ENCODE data around the gene ATP5F1B.

ATP5F1B gene

DNA sequence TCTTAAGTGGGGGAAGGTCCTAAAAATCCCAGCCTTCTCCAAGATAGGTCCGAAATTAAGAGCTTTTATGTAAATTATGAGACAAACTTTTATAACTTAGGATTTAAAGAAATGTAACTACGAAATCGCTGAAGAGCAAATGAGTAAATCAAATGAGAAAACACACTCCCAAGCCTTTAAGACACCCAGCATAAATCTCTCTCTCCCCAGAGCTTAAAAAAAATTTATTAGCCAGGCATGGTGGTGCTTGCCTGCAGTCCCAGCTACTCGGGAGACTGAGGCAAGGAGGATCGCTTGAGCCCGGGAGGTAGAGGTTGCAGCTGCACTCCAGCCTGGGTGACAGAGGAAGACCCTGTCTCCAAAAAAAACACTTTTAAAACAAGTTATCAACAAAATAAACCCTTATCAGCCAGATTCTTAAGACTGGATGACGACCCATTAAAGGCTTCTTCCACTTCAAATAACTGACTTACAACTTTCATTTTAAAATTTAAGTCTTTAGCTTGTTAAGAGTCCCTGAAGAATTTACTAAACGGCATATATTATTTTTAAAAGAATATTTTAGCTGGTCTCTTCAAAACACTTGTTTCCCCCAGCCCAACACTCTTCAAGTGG lies 39.1 kb upstream of the ATP5F1B start:
- peaks cover 53% of the 10 kb centered on the region for H3K36me3 ChIP-seq
- TF ChIP-seq, protein P1, sequence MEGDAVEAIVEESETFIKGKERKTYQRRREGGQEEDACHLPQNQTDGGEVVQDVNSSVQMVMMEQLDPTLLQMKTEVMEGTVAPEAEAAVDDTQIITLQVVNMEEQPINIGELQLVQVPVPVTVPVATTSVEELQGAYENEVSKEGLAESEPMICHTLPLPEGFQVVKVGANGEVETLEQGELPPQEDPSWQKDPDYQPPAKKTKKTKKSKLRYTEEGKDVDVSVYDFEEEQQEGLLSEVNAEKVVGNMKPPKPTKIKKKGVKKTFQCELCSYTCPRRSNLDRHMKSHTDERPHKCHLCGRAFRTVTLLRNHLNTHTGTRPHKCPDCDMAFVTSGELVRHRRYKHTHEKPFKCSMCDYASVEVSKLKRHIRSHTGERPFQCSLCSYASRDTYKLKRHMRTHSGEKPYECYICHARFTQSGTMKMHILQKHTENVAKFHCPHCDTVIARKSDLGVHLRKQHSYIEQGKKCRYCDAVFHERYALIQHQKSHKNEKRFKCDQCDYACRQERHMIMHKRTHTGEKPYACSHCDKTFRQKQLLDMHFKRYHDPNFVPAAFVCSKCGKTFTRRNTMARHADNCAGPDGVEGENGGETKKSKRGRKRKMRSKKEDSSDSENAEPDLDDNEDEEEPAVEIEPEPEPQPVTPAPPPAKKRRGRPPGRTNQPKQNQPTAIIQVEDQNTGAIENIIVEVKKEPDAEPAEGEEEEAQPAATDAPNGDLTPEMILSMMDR (IDR thresholded peaks at IDR 0.05; ENCODE audit: low read depth, low read length) = no peak
- DNase-seq = no peak
- H3K9me3 ChIP-seq (ENCODE audit: severe bottlenecking) = peaks cover 8% of the 10 kb centered on the region
- no peak overlapping the region for H3K27ac ChIP-seq
- H3K4me3 ChIP-seq (ENCODE audit: low read depth, low read length) = no peak overlapping the region
- no peaks in the 10 kb centered on the region for H3K27me3 ChIP-seq (ENCODE audit: insufficient read depth, low read depth, severe bottlenecking)

DNA sequence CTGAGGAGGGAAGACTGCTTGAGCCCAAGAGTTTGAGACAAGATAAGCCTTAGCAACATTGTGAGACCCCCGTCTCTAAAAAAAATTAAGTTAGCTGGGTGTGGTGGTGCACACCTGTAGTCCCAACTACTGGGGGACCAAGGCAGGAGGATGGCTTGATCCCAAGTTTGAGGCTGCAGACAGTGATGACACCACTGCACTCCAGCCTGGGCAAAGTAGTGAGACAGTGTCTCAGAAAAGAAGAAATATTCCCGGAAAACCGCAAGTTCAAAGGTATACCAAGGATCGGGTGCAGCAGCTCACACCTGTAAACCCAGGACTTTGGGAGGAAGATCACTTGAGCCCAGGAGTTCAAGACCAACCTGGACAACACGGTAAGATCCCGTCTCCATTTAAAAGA lies 36.5 kb upstream of the ATP5F1B start:
- H3K27ac ChIP-seq = no peak overlapping the region
- TF ChIP-seq, protein P1 (IDR thresholded peaks at IDR 0.05; ENCODE audit: low read depth, low read length) = no peak
- no peak for DNase-seq
- no peaks in the 10 kb centered on the region for H3K9me3 ChIP-seq (ENCODE audit: severe bottlenecking)
- no peaks in the 10 kb centered on the region for H3K27me3 ChIP-seq (ENCODE audit: insufficient read depth, low read depth, severe bottlenecking)
- no peak overlapping the region for H3K4me3 ChIP-seq (ENCODE audit: low read depth, low read length)
- peaks cover 65% of the 10 kb centered on the region for H3K36me3 ChIP-seq

DNA sequence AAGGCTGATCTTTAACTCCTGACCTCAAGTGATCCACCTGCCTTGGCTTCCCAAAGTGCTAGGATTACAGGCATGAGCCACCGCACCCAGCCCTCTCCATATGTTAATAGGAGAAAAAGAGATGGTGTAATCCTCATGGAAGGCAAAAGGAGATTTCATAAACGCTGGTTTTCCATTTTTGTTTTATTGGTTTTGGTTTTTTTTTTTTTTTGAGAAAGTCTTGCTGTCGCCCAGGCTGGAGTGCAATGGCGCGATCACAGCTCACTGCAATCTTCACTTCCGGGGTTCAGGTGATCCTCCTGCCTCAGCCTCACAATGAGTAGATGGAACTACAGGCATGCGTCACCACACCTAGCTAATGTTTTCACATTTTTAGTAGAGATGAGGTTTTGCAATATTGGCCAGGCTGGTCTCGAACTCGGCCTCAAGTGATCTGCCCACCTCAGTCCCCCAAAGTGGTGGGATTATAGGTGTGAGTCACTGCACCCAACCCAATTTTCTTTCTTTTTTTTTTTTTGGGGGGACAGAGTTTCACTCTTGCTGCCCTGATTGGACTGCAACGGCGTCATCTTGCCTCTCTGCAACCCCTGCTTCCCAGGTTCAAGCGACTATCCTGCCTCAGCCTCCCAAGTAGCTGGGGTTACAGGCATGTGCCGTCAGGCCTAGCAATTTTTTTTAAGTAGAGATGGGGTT lies 34.2 kb upstream of the ATP5F1B start:
- peak overlapping the region; percentile 25 for H3K27ac ChIP-seq
- H3K27me3 ChIP-seq (ENCODE audit: insufficient read depth, low read depth, severe bottlenecking) = no peaks in the 10 kb centered on the region
- H3K9me3 ChIP-seq (ENCODE audit: severe bottlenecking) = no peaks in the 10 kb centered on the region
- peak; percentile 16 for DNase-seq
- TF ChIP-seq, protein P1 (IDR thresholded peaks at IDR 0.05; ENCODE audit: low read depth, low read length) = no peak
- H3K4me3 ChIP-seq (ENCODE audit: low read depth, low read length) = no peak overlapping the region
- peaks cover 56% of the 10 kb centered on the region for H3K36me3 ChIP-seq

DNA sequence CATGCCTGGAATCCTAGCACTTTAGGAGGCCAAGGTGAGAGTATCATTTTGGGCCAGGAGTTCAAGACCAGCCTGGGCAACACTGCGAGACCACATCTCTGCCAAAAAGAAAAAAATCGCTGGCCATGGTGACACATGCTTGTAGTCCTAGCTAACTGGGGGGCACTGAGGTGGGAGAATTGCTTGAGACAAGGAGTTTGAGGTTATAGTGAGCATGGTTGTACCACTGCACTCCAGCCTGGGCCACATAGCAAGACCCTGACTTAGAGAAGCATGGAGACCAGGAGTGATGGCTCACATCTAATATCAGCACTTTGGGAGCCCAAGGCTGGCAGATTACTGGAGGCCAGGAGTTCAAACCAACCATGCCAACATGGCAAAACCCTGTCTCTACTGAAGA lies 33.1 kb upstream of the ATP5F1B start:
- Histone ChIP-seq H3K9me3 (ENCODE audit: severe bottlenecking) (no peaks in the 10 kb centered on the region), H3K27me3 (ENCODE audit: insufficient read depth, low read depth, severe bottlenecking) (no peaks in the 10 kb centered on the region), H3K27ac (no peak overlapping the region), H3K4me3 (ENCODE audit: low read depth, low read length) (no peak overlapping the region), H3K36me3 (peaks cover 47% of the 10 kb centered on the region)
- TF ChIP-seq, protein P1 (IDR thresholded peaks at IDR 0.05; ENCODE audit: low read depth, low read length) = no peak
- no peak for DNase-seq

DNA sequence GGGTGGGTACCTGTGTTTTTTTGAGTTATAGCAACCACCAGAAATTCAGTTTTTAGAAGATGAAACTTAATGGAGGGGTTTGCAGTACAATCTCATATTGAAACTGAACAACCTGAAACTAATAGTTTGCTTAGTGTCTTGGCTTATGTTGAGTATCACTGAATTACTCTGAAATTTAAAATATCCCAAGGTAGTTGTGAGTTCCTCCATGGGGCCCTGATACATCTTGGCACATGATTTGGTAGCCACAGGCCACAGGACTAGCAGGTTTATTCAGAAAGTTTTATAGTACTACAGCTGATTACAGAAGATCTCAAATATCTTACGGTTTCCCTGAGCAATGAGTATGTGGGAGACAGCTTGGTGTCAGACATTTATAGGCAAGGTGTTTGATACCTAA lies 31.9 kb upstream of the ATP5F1B start:
- peaks cover 47% of the 10 kb centered on the region for H3K36me3 ChIP-seq
- H3K9me3 ChIP-seq (ENCODE audit: severe bottlenecking) = no peaks in the 10 kb centered on the region

More for the DNA sequence above, 31.9 kb upstream of the ATP5F1B start:
- Histone ChIP-seq H3K4me3 (ENCODE audit: low read depth, low read length) (no peak overlapping the region), H3K27ac (no peak overlapping the region), H3K27me3 (ENCODE audit: insufficient read depth, low read depth, severe bottlenecking) (no peaks in the 10 kb centered on the region)
- DNase-seq = no peak
- TF ChIP-seq, protein P1 (IDR thresholded peaks at IDR 0.05; ENCODE audit: low read depth, low read length) = no peak
